SK-N-SH treated with all-trans-retinoic acid at 6 μM for 48 hours (cell line): ENCODE data around the gene BAG3.

ENCODE experiments used
- ATAC-seq: fragments of 200-7000 bp; cut with Tn5 transposase; 3 replicates; pipeline ENCODE4 v1.9.1; 2020; ENCODE audit warnings: mild to moderate bottlenecking, moderate library complexity
- ARNTL ChIP-seq: fragments of 450-650 bp; formaldehyde crosslinking; IDR thresholded peaks from 2 replicates; pipeline ENCODE4 v1.5.0; 2020; ENCODE audit warnings: low read depth, mild to moderate bottlenecking, moderate library complexity, borderline replicate concordance
- BACH2 ChIP-seq: fragments of 250-450 bp; sonication (Bioruptor Pico); IDR thresholded peaks from 2 replicates; pipeline ENCODE4 v1.9.0; 2021; ENCODE audit warnings: mild to moderate bottlenecking, borderline replicate concordance
- CSDC2 ChIP-seq: fragments of 250-450 bp; sonication (Bioruptor Pico); IDR thresholded peaks from 2 replicates; pipeline ENCODE4 v1.5.0; 2020; ENCODE audit warnings: mild to moderate bottlenecking, moderate library complexity
- ESRRG ChIP-seq: fragments of 250-450 bp; sonication (Bioruptor Pico); IDR thresholded peaks from 2 replicates; pipeline ENCODE4 v1.6.1; 2021; ENCODE audit warnings: mild to moderate bottlenecking
- GLIS3 ChIP-seq: fragments of 250-450 bp; sonication (Bioruptor Pico); IDR thresholded peaks from 2 replicates; pipeline ENCODE4 v1.5.0; 2020; ENCODE audit warnings: mild to moderate bottlenecking, moderate library complexity
- ISL1 ChIP-seq: fragments of 250-450 bp; sonication (Bioruptor Pico); IDR thresholded peaks from 2 replicates; pipeline ENCODE4 v2.1.2; 2022; ENCODE audit warnings: mild to moderate bottlenecking, moderate library complexity
- PPARA ChIP-seq: fragments of 250-450 bp; sonication (Bioruptor Pico); IDR thresholded peaks from 2 replicates; pipeline ENCODE4 v1.5.0; 2020; ENCODE audit warnings: mild to moderate bottlenecking, borderline replicate concordance
- RARB ChIP-seq: fragments of 250-450 bp; sonication (Bioruptor Pico); IDR thresholded peaks from 2 replicates; pipeline ENCODE4 v1.8.0; 2021; ENCODE audit warnings: mild to moderate bottlenecking, moderate library complexity
- SNAI2 ChIP-seq: fragments of 250-450 bp; sonication (Bioruptor Pico); IDR thresholded peaks from 2 replicates; pipeline ENCODE4 v1.5.0; 2020; ENCODE audit warnings: mild to moderate bottlenecking, moderate library complexity
- TCF4 ChIP-seq: fragments of 250-450 bp; sonication (Bioruptor Pico); IDR thresholded peaks from 2 replicates; pipeline ENCODE4 v1.8.0; 2021; ENCODE audit warnings: mild to moderate bottlenecking, moderate library complexity, borderline replicate concordance
- TOX ChIP-seq: fragments of 250-450 bp; sonication (Bioruptor Pico); IDR thresholded peaks from 2 replicates; pipeline ENCODE4 v1.8.0; 2021; ENCODE audit warnings: mild to moderate bottlenecking, moderate library complexity, borderline replicate concordance
- ZFP3 ChIP-seq: fragments of 250-450 bp; sonication (Bioruptor Pico); IDR thresholded peaks from 2 replicates; pipeline ENCODE4 v1.5.0; 2020; ENCODE audit warnings: mild to moderate bottlenecking, moderate library complexity
- ZFP30 ChIP-seq: fragments of 450-650 bp; formaldehyde crosslinking; IDR thresholded peaks from 2 replicates; pipeline ENCODE4 v1.5.0; 2022; ENCODE audit warnings: mild to moderate bottlenecking, moderate library complexity
- ZNF565 ChIP-seq: fragments of 450-650 bp; formaldehyde crosslinking; conservative IDR thresholded peaks from 2 replicates; pipeline ENCODE4 v1.5.0; 2020; ENCODE audit warnings: low read depth, mild to moderate bottlenecking, moderate library complexity
- ZNF70 ChIP-seq: fragments of 450-650 bp; formaldehyde crosslinking; IDR thresholded peaks from 2 replicates; pipeline ENCODE4 v1.5.0; 2020; ENCODE audit warnings: mild to moderate bottlenecking, moderate library complexity
- ZNF8 ChIP-seq: fragments of 450-650 bp; formaldehyde crosslinking; IDR thresholded peaks from 2 replicates; pipeline ENCODE4 v1.5.0; 2020; ENCODE audit warnings: mild to moderate bottlenecking, moderate library complexity
- TF ChIP-seq, protein P1 (sequence below): fragments of 250-450 bp; sonication (Bioruptor Pico); IDR thresholded peaks from 2 replicates; pipeline ENCODE4 v1.5.1; 2020; ENCODE audit warnings: low read depth, mild to moderate bottlenecking, moderate library complexity
- TF ChIP-seq, protein P2 (sequence below): fragments of 250-450 bp; sonication (Bioruptor Pico); IDR thresholded peaks from 2 replicates; pipeline ENCODE4 v1.5.0; 2020; ENCODE audit warnings: mild to moderate bottlenecking, moderate library complexity
- TF ChIP-seq, protein P3 (sequence below): fragments of 250-450 bp; sonication (Bioruptor Pico); IDR thresholded peaks from 2 replicates; pipeline ENCODE4 v1.8.0; 2020; ENCODE audit warnings: mild to moderate bottlenecking, moderate library complexity, borderline replicate concordance

The BAG3 gene

DNA sequence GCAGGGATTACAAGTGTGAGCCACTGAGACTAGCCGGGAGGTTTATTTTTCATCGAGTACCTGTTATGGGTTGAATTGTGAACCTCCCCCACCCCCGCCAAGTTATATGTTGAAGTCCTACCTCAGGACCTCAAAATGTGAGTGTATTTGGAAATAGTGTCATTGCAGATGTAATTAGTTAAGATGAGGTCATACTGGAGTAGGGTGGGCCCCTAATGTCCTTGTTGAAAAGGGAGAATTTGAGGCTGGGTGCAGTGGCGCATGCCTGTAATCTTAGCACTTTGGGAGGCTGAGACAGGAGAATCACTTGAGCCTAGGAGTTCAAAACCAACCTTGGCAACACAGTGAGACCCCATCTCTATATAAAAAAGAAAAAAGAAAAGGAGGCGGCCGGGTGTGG is 10.8 kb upstream of the BAG3 start (continued):
- TF ChIP-seq, protein P1, sequence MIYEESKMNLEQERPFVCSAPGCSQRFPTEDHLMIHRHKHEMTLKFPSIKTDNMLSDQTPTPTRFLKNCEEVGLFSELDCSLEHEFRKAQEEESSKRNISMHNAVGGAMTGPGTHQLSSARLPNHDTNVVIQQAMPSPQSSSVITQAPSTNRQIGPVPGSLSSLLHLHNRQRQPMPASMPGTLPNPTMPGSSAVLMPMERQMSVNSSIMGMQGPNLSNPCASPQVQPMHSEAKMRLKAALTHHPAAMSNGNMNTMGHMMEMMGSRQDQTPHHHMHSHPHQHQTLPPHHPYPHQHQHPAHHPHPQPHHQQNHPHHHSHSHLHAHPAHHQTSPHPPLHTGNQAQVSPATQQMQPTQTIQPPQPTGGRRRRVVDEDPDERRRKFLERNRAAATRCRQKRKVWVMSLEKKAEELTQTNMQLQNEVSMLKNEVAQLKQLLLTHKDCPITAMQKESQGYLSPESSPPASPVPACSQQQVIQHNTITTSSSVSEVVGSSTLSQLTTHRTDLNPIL (CRISPR knock-in tag), result no peak
- no peak for TF ChIP-seq SNAI2 (CRISPR knock-in tag)
- TF ChIP-seq, all 23 proteins: peak for 0

DNA sequence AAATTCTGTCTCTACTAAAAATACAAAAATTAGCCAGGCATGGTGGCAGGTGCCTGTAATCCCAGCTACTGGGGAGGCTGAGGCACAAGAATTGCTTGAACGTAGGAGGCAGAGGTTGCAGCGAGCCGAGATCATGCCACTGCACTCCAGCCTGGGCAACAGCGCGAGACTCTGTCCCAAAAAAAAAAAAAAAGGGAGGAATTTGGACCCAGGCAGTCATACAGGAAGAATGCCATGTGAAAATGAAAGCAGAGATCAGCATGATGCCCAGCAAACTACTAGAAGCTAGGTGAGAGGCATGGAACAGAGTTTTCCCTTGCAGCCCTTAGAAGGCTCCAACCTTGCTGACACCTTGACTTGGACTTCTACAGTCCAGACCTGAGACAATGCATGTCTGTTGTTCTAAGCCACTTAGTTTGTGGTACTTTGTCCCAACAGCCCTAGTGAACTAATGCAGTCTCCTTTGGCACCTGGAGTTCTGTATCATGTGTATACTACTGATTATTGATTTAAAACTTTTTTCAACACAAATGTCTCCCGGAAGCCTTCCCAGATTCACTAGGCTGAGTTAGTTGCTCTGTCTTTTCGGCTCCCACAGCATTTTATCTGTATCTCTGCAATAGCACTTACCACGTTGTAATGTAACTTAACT is 10.2 kb upstream of the BAG3 start:
- no peak for ATAC-seq
- TF ChIP-seq RARB (CRISPR knock-in tag) (no peak), PPARA (CRISPR knock-in tag) (no peak), ZNF8 (no peak)
- TF ChIP-seq, protein P2, sequence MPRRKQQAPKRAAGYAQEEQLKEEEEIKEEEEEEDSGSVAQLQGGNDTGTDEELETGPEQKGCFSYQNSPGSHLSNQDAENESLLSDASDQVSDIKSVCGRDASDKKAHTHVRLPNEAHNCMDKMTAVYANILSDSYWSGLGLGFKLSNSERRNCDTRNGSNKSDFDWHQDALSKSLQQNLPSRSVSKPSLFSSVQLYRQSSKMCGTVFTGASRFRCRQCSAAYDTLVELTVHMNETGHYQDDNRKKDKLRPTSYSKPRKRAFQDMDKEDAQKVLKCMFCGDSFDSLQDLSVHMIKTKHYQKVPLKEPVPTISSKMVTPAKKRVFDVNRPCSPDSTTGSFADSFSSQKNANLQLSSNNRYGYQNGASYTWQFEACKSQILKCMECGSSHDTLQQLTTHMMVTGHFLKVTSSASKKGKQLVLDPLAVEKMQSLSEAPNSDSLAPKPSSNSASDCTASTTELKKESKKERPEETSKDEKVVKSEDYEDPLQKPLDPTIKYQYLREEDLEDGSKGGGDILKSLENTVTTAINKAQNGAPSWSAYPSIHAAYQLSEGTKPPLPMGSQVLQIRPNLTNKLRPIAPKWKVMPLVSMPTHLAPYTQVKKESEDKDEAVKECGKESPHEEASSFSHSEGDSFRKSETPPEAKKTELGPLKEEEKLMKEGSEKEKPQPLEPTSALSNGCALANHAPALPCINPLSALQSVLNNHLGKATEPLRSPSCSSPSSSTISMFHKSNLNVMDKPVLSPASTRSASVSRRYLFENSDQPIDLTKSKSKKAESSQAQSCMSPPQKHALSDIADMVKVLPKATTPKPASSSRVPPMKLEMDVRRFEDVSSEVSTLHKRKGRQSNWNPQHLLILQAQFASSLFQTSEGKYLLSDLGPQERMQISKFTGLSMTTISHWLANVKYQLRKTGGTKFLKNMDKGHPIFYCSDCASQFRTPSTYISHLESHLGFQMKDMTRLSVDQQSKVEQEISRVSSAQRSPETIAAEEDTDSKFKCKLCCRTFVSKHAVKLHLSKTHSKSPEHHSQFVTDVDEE (CRISPR knock-in tag), result no peak
- TF ChIP-seq, protein P3, sequence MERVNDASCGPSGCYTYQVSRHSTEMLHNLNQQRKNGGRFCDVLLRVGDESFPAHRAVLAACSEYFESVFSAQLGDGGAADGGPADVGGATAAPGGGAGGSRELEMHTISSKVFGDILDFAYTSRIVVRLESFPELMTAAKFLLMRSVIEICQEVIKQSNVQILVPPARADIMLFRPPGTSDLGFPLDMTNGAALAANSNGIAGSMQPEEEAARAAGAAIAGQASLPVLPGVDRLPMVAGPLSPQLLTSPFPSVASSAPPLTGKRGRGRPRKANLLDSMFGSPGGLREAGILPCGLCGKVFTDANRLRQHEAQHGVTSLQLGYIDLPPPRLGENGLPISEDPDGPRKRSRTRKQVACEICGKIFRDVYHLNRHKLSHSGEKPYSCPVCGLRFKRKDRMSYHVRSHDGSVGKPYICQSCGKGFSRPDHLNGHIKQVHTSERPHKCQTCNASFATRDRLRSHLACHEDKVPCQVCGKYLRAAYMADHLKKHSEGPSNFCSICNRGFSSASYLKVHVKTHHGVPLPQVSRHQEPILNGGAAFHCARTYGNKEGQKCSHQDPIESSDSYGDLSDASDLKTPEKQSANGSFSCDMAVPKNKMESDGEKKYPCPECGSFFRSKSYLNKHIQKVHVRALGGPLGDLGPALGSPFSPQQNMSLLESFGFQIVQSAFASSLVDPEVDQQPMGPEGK, result no peak

DNA sequence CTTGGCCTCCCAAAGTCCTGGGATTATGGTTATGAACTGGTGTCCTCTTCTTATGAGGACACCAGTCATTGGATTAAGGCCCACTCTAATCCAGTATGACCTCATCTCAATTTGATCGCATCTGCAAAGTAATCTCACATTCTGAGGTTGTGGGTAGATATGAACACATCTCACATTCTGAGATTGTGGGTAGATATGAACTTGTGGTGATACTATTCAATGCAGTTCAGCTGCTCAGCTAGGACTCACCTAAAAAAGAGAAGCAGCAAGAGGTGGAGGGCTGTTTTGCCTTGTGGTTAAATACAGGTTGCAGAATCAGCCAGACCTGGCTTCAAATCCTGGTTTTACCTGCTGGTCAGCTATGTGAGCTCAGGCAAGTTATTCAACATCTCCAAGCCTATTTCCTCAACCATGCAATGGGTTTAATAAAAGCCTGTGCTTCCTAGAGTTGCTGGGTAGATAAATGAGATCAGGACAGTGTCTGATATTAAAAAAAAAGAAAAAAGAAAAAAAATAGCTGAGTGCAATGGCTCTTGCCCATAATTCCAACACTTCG is 8.5 kb upstream of the BAG3 start:
- no peak for ATAC-seq
- TF ChIP-seq ZFP30 (CRISPR knock-in tag) (no peak), GLIS3 (CRISPR knock-in tag) (no peak)

DNA sequence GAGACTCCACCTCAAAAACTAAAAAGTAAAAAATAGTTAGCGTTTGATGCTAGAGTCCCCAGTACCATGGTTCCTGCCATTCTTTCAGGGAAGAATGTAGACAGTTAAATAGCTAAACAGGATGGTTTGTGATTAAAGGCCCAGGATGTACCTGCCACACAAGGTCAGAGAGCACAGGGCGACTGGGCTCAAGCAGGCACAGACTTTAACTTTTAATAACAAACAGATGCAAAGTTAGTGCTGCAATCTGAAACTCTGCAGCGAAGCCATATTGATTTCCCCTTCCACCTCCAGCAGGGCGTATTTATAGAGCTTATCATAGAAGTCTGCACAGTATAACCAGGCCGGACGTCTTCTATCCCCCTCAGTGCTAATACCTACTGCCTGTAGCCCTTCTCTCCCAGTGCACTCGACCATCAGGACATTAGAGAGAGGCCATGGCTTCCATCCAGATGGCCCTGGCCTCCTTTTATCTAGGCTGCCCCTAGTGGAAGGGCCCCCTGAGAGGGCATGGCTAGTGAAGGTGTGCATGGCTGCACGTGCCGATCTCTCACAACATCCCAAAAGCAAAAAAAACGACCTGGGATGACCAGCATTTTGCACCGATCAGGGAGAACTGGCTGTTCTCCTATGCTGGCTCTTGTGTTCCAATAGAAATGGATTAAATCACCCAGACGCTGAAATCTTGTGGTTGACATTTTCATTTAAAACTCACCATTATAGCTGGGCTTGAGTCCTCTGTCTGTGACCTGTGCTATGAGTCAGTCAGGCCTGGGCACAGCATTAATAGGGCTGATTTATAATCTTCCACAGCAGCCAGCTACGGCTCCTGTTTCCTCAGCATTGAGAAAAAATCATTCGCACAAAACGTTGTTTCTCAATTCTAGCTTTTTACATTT is 7.6 kb upstream of the BAG3 start:
- no peak; the same call in 2 of the 3 replicates for ATAC-seq
- no peak for TF ChIP-seq ARNTL (CRISPR knock-in tag)
- TF ChIP-seq TOX, result no peak
- TF ChIP-seq BACH2 (CRISPR knock-in tag), result no peak
- TF ChIP-seq ZFP30 (CRISPR knock-in tag), result no peak
- no peak for TF ChIP-seq RARB (CRISPR knock-in tag)
- no peak for TF ChIP-seq GLIS3 (CRISPR knock-in tag)
- no peak for TF ChIP-seq ZNF565 (CRISPR knock-in tag)
- TF ChIP-seq ESRRG (CRISPR knock-in tag), result no peak
- TF ChIP-seq, protein P1 (CRISPR knock-in tag), result no peak
- no peak for TF ChIP-seq SNAI2 (CRISPR knock-in tag)
- TF ChIP-seq, protein P3, result no peak
- TF ChIP-seq ISL1 (CRISPR knock-in tag), result no peak
- no peak for TF ChIP-seq CSDC2 (CRISPR knock-in tag)
- no peak for TF ChIP-seq ZFP3 (CRISPR knock-in tag)
- no peak for TF ChIP-seq ZNF8
- no peak for TF ChIP-seq ZNF70 (CRISPR knock-in tag)
- TF ChIP-seq, protein P2 (CRISPR knock-in tag), result no peak
- no peak for TF ChIP-seq TCF4 (CRISPR knock-in tag)
- TF ChIP-seq PPARA (CRISPR knock-in tag), result no peak
- TF ChIP-seq, all 23 proteins: peak for 0
